Astrocyte of the cerebellum (primary cell): ENCODE data around the gene COL3A1.

Experiments used
- DNase-seq: peaks from one replicate; pipeline ENCODE4 v3.0.0-alpha.2; 2011; ENCODE audit warnings: low read depth
- H3K4me3 ChIP-seq: 2 replicates; pipeline ENCODE4 v1.5.1; 2011; ENCODE audit warnings: mild to moderate bottlenecking, low read depth, low read length, moderate library complexity
- CTCF ChIP-seq: IDR thresholded peaks from 2 replicates; pipeline ENCODE4 v1.5.1; 2012; ENCODE audit warnings: low read length, low read depth, moderate library complexity, mild to moderate bottlenecking; ENCODE audit errors: missing control alignments
- in situ Hi-C: cut with HindIII; loops from 2 replicates; pipeline ENCODE4 v1.10.0; 2017; ENCODE audit warnings: low sequenced_read_pairs

COL3A1 gene

DNA sequence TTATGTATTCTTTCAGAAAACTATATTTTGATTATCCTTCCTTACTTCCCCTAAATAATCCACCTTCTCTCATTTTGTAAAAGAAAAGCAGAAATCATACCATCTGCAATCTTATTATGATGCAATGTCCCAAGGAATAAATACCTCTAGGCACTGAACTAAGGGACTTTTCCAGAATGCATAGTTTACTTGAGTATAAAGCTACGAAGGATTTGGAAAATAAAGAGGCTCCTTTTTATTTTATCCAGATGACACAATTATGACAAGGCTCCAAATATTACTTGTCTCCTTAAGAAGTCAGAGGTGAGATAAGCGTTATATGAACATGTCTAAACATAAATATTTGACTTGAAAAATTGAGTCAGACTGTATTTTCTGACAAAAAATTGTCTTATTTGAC, 72.1 kb downstream of the COL3A1 start:
- DNase-seq, result no peak
- in situ Hi-C loops, result no loop called here
- no peak for TF ChIP-seq CTCF
- no peak overlapping the region for H3K4me3 ChIP-seq

DNA sequence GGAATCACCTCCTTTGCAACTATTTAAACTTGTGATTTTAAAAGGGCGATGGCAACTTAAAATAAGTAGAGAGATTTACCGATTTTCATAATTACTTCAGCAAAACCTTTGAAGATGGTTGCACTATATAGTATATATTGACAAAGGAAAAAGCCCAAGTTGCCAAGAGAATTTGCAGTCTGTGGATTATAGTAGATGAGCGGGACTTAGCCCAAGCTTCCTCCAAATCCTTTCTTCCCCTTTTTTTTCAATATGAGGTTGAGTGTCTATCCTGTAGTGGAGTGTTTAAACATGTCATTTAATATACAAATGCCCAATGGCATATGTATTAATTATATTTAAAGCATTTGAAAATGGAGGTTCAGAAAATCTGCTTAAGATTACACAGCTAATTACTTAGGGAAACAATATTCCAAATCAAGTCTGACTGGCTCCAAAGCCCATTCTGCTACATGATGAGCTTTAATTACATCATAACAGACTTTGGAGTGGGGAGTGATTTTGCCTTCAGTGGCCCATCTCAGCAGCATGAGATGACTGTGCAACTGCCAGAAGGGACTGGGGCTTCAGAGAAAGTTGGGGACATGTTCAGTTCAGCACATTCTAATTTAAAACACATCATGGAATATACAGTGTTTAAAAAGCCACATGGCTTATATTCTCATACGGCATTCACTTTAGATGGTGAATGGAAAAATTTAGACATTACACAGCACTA, 73.2 kb downstream of the COL3A1 start:
- DNase-seq, result no peak
- in situ Hi-C loops, result no loop called here
- no peak for TF ChIP-seq CTCF
- H3K4me3 ChIP-seq, result no peak overlapping the region

DNA sequence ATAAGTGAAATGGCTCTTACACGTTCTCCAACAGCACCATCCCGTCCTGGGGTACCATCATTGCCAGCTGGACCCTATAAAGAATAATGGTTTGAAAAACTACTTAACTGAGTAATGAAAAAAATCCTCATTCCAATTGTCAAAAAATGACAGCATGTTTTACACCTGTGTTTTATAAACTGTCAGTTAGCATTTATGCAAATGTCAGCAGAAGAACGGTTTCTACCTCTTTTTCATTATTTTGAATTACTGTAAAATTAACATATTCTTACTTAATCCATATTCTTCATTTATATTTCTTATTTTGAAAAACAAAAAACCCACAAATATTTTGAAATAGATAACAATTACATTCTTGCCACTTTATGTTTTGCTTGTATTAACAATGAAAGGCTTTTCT, 74.0 kb downstream of the COL3A1 start:
- no peak for DNase-seq
- in situ Hi-C loops, result no loop called here
- no peak for TF ChIP-seq CTCF

DNA sequence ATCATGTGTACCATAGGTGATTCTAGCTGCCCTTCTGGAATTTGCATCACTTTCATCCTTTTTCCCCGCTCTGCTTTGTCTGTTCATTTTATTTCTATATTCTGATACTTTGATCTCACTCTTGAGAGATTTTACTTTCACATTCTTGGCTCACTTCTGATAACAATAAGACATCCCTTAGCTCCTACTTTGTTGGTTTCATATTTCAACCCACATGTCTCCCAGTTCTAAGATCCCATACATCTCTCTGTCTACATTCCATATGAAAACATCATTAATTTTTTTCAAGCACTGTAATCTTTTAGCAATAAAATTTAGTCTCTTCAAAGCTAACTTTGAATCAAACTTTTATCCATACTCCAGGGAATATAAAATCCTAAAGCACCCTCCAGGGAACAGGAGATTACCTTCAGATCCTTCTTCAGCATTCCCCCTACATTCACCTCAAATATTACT, 75.6 kb downstream of the COL3A1 start:
- no peak for DNase-seq
- TF ChIP-seq CTCF, result no peak
- in situ Hi-C loops, result no loop called here
- no peak overlapping the region for H3K4me3 ChIP-seq

More for the DNA sequence above, 74.0 kb downstream of the COL3A1 start:
- H3K4me3 ChIP-seq, result no peak overlapping the region

DNA sequence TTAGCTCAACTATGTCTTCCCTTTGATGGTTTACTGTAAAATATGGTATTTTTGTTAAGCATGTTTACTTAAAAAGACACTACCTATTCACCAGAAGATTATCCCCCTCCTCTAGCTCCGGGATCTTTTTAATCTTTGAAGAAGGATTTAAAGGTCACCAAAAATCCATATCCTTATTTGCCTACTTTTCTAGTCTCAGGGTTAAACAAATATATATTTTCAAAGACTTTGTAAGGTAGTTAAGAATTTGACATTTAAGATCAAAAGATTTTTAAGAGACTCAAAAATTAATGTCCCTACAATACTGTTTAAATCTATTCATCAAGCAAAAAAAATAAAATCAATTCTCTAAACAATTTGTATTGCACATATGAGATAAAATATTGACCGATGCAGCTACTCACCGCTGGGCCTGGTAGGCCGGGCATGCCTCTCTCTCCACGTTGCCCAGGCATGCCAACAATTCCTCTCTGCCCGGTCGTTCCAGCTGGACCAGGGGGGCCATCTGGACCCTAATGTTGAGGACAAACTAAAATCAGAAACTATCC, 76.1 kb downstream of the COL3A1 start:
- in situ Hi-C loops, result no loop called here
- no peak for DNase-seq
- no peak overlapping the region for H3K4me3 ChIP-seq
- no peak for TF ChIP-seq CTCF

- DNase-seq, result no peak
- TF ChIP-seq CTCF, result no peak
- H3K4me3 ChIP-seq, result no peak overlapping the region
- in situ Hi-C loops, result no loop called here
Observed at GRCh38 chr2:189056200-189057106, 82.3 kb downstream of the COL3A1 start.
